ENCODE measurements around the gene TMEM81.

The TMEM81 gene

GRCh38 chr1:205084360-205084759, at the start of gene TMEM81:
TMEM81 (minus strand) TSS chr1:205084460; CDS start chr1:205084320, 140 bp downstream.
- DNase-seq = no peak

- DNase-seq = no peak
Measured at GRCh38 chr1:205133287-205133686, 49.0 kb upstream of the TMEM81 start.

GRCh38 chr1:205129447-205130029, 45.3 kb upstream of the TMEM81 start:
- no peak for DNase-seq

GRCh38 chr1:205128050-205128449, 43.8 kb upstream of the TMEM81 start:
- no peak for DNase-seq

- no peak for DNase-seq
Measured at GRCh38 chr1:205127646-205128045, 43.4 kb upstream of the TMEM81 start.

GRCh38 chr1:205124726-205125125, 40.5 kb upstream of the TMEM81 start:
- no peak for DNase-seq

GRCh38 chr1:205122489-205122882, 38.2 kb upstream of the TMEM81 start:
- DNase-seq = no peak

GRCh38 chr1:205121660-205122488, 37.6 kb upstream of the TMEM81 start, which contains the start of gene RBBP5:
RBBP5 (minus strand) TSS chr1:205121978; CDS start chr1:205121873, 105 bp downstream.
- DNase-seq = peak; percentile 99

- DNase-seq = no peak
Measured at GRCh38 chr1:205118752-205119151, 34.5 kb upstream of the TMEM81 start.

GRCh38 chr1:205111354-205111753, 27.1 kb upstream of the TMEM81 start:
- no peak for DNase-seq

GRCh38 chr1:205109711-205110110, 25.5 kb upstream of the TMEM81 start:
- DNase-seq = no peak

- no peak for DNase-seq
Measured at GRCh38 chr1:205109269-205109668, 25.0 kb upstream of the TMEM81 start.

GRCh38 chr1:205108464-205108863, 24.2 kb upstream of the TMEM81 start:
- no peak for DNase-seq

- DNase-seq = no peak
Measured at GRCh38 chr1:205107327-205107726, 23.1 kb upstream of the TMEM81 start.

GRCh38 chr1:205102404-205102803, 18.1 kb upstream of the TMEM81 start:
- DNase-seq = no peak

- no peak for DNase-seq
Measured at GRCh38 chr1:205098242-205098641, 14.0 kb upstream of the TMEM81 start.

- no peak for DNase-seq
Measured at GRCh38 chr1:205095422-205095821, 11.2 kb upstream of the TMEM81 start.

- DNase-seq = no peak
Measured at GRCh38 chr1:205091043-205091740, 6.9 kb upstream of the TMEM81 start.

GRCh38 chr1:205088341-205088740, 4.1 kb upstream of the TMEM81 start:
- DNase-seq = no peak

- DNase-seq = no peak
Measured at GRCh38 chr1:205082431-205082830, 1.8 kb downstream of the TMEM81 start.

GRCh38 chr1:205077934-205078311, 6.3 kb downstream of the TMEM81 start:
- DNase-seq = no peak

GRCh38 chr1:205077158-205077933, 6.9 kb downstream of the TMEM81 start:
- no peak for DNase-seq

- DNase-seq = no peak
Measured at GRCh38 chr1:205076245-205076761, 8.0 kb downstream of the TMEM81 start.

Data from NCI-H187 treated with DMSO at 0.1 percent for 48 hours (cell line).